HG03175 (cell line): ENCODE results near the gene ILK.
A peak's percentile ranks its signal among the peaks of the same experiment; 100 is the strongest.

Experiments used
- ATAC-seq: cut with Tn5 transposase; IDR thresholded peaks from one replicate; pipeline ENCODE4 v1.9.1; 2021; ENCODE audit warnings: mild to moderate bottlenecking, moderate library complexity; ENCODE audit not compliant: unreplicated experiment

Gene ILK

DNA sequence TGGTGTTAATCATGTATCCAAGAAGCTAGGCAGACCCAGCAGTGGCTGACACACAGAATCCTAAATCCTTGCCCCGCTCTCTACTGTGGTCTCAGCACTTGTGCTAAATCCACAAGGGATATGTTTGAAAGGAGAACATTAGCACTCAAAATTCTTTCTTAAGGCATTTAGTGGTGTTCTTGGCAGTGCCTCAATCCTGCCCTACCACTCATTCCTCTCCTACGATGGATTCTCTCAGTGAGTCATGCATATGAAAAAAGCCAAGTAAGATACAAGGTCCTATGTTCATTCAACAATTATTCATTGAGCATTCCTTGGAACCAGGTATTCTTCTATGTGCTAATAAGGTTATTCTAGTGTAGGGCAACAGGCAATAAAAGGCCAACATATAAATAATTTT is 31.4 kb upstream of the ILK start:
- ATAC-seq, result no peak

DNA sequence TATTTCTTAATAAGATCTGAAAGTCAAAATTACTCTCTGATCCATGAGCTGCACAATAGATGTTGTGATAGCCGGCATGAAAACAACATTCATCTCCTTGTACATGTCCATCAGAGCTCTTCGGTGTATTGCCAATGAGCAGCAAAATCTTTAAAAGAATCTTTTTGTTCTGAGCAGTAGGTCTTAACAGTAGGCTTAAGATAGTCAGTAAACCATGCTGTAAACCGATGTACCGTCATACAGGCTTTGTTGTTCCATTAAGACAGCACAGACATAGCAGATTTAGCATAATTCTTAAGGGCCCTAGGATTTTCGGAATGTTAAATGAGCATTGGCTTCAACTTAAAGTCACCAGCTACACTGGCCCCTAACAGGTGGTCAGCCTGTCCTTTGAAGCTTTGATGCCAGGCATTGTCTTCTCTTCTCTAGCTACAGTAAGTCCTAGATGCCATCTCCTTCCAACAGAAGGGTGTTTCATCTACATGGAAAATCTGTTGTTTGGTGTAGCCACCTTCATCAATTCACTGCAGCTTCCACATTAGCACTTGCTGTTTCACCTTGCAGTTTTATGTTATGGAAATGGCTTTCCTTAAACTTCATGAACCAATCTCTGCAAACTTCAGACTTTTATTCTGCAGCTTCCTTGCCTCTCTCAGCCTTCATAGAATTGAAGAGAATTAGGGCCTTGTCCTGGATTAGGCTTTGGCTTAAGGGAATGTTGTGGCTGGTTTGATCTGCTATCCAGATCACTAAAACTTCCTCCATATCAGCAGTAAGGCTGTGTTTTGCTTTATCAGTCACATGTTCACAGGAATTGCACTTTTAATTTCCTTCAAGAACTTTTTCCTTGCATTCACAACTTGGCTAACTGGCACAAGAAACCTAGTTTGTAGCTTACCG is 28.5 kb upstream of the ILK start:
- ATAC-seq, result no peak

DNA sequence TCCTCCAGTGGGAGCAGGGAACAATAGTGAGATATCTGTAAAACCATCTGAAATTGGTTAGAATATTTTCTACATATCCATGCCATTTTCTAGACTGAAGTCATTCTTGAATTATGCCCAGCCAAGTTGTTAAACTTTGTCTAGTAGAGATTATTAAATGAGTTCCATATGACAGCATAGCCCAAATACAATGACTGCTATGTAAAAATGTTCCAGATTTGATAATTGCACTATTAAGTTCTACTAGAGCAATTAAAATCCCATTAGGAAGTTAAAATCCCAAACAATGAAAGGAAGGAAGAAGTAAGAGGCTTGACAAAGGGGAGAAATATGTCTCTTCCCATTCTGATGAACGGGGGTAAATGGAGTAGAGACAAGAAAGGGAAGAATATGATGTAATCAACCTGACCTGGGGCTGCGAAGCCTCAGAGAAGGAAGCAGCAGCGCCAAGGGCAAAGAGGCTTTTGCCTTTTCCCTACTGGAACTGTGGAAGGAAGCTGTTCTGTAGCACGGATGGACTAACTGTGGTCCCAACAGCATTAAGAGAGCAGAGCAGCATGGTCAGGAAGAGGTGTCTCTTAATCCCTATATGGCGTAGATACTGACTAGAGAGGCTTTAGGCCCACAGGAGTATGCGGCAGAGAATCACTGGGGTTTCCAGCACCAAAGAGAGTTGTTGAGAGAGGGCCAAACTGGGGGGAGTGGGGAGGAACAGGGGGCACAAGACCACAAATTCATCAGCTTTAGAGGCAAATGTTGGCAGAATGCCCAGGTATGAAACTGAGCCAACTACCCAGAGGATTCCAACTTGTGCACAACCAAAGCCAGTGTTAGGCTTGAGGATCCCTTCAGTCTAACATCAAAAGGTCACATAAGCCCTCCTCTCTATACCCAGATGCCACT is 26.9 kb upstream of the ILK start:
- ATAC-seq, result no peak

DNA sequence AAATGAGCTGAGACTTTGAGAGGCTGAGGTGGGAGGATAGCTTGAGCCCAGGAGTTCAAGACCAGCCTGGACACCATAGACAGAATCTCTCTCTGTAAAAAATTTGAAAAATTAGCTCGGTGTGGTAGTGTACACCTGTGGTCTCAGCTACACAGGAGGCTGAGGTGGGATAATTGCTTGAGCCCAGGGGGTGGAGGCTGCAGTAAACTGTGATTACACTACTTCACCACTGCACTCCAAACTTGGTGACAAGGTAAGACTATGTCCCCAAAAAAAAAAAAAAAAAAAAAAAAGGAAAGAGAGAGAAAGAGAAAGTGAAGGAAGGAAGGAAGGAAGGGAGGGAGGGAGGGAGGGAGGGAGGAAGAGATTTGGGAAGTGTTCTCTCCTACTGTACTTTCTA is 25.4 kb upstream of the ILK start:
- ATAC-seq, result no peak

DNA sequence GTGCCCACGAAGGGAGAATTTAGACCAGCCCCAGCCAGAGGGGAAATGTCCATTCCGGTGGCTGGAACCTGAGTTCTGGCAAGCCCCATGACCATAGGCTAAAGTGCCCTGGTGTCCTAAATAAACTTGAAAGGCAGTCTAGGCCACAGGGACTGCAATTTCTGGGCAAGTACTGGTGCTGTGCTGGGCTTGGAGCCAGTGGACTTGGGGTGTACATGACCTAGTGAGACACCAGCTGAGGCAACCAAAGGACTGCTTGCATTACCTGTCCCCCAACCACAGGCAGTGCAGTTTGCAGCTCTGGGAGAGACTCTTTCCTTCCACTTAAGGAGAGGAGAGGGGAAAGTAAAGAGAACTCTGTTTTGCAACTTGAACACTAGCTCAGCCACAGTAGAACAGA is 23.9 kb upstream of the ILK start:
- ATAC-seq, result no peak

DNA sequence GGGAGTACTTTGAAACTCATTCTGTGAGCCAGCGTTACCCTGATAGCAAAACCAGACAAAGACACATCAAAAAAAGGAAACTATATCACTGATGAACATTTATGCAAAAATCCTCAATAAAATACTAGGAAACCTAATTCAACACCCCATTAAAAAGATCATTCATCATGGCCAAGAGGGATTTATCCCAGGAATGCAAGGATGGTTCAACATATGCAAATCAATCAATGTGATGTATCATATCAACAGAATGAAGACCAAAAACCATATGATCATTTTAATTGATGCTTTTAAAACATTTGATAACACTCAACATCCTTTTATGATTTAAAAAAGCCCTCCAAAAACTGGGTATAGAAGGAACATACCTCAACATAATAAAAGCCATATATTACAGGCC is 20.0 kb upstream of the ILK start:
- no peak for ATAC-seq

DNA sequence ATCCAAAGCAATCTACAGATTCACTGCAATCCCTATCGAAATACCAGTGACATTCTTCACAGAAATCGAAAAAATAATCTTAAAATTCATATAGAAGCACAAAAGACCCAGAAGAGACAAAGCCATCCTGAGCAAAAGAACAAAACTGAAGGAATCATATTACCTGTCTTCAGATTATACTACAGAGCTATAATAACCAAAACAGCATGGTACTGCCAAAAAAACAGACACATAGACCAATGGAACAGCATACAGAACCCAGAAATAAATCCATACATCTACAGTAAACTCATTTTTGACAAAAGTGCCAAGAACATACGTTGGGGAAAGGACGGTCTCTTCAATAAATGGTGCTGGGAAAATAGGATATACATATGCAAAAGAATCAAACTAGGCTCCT is 19.0 kb upstream of the ILK start:
- ATAC-seq, result no peak

DNA sequence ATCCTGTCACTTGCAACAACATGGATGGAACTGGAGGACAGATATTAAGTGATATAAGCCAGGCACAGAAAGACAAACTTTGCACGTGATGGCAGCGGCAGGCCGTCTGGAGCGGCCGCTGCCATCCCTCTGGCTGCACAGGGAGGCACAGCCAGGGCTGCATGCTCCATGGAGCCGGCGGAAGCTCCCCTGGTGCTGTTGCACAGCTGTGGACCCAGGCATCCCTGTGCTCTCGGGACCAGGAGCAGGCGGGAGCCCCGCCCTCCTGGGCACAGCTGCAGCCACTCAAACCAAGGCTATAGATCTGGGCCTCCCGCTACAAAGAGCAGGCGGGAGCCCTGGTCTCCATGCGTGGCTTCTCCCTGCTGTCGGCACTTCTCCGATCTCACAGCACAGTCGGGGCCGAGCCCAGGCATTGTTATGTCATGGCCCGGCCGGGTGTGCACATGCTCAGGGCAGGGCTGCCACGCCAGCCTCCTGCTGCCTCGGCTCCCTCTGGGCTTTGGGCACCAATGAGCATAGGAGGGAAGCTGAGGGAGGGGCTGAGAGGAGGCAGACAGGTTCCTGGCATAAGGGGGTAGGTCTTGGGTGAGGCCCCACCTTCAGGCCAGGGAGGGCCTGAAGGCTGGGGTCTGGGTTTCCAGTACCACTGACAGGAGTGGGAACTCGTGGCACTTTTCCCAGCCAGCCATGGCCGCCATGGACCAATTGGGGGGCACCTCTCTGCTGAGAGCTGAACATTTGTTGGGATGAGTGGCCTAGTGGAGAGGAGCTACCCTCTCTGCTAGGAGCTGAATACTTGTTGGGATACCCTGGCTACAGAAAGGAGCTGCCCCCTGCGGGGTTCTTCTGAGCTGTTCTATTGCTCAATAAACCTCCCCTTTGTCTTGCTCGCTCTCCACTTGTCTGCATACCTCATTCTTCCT is 16.9 kb upstream of the ILK start:
- ATAC-seq, result no peak

DNA sequence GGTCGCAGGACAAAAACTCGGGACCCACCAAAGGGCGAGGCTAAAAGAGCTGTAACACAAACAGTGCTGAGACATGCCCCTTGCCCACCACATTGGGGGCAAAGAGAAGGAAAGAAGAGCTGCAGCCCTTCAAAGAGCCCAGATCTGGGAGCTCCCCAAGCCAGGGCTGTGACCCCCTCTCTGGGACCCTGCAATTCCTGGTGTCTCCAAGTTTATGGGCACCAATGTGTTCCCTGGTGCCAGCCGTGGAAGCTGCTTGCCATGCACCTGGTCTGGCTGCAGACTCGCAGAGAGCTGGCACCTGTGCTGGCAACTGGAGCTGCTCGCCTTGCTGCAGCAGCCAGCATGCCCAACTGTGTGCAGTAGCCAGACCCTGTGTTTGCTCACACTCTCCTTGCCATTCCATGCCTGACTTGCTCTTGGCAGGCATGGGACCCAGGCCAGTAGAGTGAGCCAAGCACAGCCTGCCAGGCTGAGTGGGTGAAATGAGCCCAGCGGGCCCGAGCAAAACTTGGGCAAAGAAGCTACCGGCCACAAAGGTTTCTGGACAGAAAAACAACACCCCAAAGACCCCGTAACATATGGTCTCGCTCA is 16.1 kb upstream of the ILK start:
- ATAC-seq, result no peak

DNA sequence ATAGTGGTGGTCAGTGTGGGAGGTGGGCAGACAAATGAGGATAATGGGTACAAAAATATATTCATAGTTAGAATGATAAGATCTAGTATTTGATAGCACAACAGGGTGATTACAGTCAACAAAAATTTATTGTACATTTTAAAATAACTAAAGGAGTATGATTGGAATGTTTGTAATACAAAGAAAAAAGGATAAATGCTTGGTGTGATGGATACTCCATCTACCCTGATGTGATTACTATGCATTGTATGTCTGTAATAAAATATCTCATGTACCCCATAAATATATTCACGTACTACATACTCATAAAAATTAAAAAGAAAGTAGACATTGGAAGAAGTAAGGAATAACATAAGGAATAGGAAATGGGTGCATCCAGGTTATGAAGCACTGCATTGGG is 15.6 kb upstream of the ILK start:
- ATAC-seq, result no peak

DNA sequence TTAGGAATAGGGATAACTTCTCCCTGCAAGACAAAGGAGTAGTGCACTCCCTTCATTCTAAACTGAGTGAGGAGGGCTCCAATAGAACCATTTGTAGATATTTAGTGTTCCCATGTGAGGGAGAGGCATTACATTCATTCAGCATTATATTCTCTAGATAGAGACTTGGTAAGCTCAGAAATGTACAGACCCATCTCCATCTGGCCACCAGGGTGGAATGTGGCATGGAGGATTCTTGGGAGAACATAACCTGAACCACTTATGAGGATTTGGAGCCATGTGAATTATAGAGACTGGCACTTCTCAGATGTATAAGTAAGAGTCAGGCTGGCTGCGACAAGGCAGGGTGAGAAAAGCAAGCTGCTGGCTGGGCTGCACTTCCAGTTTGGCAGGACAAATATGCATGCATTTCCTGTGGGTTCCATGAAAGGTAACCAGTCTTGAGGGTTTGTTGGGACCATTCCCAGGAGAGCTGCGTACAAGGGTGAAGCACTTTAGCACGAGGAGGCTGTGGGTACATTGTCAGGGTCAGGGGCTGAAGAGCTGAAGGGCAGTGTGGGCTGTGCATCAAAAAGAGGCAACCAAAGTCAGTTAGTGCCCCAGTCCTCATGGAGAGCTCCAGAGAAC is 9.3 kb upstream of the ILK start:
- ATAC-seq, result no peak

DNA sequence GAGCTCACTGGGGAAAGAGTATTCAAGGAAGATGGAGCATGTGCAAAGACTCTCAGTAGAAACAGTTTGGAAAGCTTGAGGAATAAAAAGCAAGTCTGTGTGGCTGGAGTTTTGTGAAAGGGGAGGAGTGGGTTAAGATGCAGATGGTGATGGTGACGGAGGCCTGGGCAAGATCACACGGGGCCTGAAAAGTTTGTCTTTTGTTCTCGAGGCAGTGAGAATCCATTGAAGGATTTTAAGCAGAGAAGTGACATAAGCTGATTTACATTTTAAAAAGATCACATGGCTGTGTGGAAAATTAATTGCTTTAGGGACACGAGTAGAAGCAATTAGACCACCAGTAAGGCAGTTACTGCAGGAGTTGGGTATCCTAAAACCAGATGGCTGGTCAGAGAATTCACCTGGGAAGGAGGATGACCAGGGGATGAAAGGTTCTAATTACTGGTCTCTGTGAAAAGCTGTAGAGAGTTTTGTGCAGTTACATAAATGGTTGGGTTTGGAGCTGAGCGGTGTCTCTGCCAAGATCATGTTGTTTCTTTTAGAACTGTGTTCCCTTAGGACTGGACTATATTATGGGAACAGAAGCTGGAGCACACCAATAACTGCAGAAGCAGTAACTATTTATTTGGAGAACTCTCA is 7.2 kb upstream of the ILK start:
- ATAC-seq, result no peak

DNA sequence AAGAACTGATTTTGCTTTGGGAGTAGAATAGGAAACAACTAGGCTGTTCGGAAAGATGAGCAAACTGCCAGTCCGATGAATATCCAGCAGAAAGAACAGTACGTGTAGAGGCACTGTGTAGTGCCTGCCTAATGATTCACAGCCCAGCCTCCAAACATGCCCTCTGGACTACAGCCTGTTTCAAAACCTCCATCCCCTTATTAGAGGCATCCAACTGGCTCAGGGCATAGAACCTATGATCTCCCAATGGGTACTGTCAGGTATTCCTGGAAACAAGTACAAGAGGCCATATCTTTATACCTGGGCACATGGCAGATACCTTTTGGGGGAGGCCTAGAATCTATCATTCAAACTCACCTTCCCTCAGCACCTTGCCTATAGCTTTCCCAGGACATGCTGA is 5.0 kb upstream of the ILK start:
- no peak for ATAC-seq

DNA sequence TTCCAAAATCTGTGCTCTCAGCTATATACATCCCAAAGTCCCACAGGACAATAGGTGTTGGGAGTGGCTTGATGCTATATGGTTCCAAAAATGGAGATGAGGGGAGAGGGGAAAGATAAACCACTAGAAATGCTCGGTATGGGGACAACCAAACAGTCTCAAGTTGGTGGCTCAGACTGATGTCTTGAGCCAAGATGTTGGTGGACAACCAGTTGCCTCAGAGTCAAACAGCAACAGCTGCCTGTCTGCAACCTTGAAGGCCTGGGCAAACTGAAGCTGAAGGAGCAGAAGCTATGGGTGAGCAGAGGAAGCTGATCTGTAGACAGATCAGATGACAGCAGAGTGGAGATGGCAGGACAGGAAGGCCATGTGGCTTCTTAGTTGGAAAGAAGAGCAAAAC is 4.1 kb upstream of the ILK start:
- ATAC-seq, result no peak

DNA sequence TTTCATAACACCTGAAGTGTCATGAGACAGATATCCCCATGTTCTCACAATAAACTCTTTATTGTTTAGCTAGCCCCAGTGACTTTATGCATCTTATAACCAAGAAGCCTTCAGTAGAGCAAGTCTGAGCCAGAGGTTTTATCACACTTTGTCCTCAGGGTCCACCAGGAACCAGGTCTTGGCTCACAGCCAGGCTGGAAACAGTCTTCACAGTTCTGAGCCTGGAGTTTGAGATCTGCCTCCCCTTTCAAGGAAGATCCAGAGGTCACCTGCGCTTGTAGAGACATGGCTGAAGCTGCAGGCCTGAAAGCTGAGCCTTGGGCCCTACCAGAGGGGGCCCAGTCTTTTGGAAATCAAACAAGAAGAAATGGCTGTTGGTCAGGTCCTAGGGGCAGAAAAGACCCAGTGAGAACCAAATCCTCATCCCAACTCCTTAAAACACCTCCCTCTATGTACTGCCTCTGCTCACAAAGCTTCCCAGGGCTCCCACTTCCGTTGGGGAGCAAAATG is 3.6 kb upstream of the ILK start:
- ATAC-seq, result no peak

DNA sequence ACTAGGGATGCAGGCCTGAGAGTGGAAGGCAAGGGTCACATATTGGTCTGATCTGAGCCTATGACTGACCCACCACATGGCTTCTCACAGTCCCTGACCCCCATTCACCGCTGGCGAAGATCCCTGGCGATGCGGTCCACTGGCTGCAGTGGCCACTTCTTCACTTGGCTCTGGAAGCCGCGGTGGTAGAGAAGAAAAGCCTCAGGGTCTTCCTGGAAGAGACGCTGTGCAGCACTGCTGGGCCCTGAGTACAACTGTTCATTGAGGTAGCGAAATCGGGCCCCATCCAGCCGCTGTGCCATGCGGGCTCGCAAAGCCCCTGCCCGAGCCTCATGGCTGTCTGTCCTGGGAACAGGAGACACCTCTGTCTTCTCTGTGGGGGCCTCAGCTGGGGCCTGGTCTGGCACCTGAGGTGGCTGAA is 2.5 kb upstream of the ILK start:
- ATAC-seq, result no peak

DNA sequence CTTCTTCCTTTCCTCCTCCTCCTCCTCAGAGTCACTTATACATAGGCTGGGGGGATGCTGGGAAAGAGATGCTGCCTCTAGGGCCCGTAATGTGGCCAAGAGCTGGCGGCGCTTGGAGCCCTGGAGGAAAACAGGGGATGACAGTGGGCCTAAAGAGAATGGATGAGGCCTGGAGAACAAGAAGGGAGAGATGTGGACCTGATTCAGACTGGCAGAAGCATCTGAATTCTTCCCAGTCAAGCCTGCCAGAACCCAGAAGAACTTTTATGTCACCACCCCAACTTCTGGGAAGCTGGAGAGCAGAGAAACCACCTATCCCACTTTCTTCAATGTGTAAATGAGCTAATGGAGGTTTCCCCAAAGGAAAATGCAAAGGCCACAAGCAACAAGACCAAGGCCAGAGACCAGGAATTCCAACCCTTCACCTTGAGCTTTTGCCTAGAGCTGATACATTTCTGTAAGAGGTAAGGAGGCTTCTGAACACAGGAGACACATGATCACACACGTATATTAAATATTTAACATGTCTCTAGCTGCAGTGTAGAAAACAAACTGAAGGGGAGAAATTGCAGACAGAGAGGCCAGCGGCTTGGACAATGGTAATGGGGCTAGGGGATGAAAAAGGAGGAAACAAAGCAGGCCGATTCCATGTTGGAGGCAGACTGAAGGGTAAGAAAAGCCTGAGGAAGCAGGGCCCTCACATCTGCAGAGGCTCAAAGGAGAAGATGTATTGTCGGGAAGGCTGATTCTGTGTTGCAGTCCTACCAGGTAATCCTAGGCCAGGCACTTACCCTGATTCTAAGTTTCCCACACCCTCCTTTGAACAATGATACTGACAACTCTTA is 1.3 kb upstream of the ILK start:
- no peak for ATAC-seq

DNA sequence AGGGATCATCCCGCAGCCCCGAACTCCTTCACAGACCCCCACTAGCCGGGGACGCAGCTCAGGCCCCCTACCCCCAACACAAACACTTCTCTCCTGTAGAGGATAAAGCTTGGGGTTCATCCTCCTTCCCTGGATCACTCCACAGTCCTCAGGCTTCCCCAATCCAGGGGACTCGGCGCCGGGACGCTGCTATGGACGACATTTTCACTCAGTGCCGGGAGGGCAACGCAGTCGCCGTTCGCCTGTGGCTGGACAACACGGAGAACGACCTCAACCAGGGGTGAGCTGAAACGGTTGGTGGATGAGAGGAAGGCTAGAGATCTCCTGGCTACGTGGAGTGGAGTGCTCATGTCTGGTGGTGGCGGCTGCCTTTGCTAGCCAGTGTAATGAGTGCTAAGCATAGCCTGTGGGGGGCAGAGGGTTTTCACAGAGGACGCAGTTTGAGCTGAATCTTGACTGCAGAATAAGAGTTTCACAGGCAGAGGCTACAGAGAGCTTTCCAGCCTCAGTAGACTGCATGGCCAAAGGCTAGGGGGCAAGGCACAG is 580 bp downstream of the ILK start:
- peak; percentile 42 for ATAC-seq
